ENCODE results near the gene RIIAD1.
"Not testable (repeated sequence)": the region's sequence is repeated elsewhere in the genome, so short reads cannot be mapped to it uniquely, and the experiment has no call there.

- TF ChIP-seq, protein P1, sequence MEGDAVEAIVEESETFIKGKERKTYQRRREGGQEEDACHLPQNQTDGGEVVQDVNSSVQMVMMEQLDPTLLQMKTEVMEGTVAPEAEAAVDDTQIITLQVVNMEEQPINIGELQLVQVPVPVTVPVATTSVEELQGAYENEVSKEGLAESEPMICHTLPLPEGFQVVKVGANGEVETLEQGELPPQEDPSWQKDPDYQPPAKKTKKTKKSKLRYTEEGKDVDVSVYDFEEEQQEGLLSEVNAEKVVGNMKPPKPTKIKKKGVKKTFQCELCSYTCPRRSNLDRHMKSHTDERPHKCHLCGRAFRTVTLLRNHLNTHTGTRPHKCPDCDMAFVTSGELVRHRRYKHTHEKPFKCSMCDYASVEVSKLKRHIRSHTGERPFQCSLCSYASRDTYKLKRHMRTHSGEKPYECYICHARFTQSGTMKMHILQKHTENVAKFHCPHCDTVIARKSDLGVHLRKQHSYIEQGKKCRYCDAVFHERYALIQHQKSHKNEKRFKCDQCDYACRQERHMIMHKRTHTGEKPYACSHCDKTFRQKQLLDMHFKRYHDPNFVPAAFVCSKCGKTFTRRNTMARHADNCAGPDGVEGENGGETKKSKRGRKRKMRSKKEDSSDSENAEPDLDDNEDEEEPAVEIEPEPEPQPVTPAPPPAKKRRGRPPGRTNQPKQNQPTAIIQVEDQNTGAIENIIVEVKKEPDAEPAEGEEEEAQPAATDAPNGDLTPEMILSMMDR (IDR thresholded peaks at IDR 0.05 in 4 of 5, conservative IDR thresholded peaks at IDR 0.05 in 1 of 5): not testable (repeated sequence)
- TF ChIP-seq POLR2A (IDR thresholded peaks at IDR 0.05): not testable (repeated sequence)
Observed at GRCh38 chr1:151733995-151734394, 12.7 kb downstream of the RIIAD1 start.

Measured in gastrocnemius medialis (tissue), 4 donors.